SU-DHL-6 (cell line): ENCODE data around the gene TBL1X.

Experiments
- H2AFZ ChIP-seq: fragments of 200-600 bp; sonication (generic); 2 replicates; pipeline ENCODE4 v1.6.1; 2014; ENCODE audit warnings: low read depth, mild to moderate bottlenecking, moderate library complexity, mixed read lengths, antibody characterized with exemption, low read length; ENCODE audit not compliant: severe bottlenecking
- H3F3A ChIP-seq: fragments of 200-600 bp; shearing (Covaris generic); 2 replicates; pipeline ENCODE4 v1.6.0; 2016; ENCODE audit warnings: antibody characterized with exemption, mild to moderate bottlenecking; ENCODE audit not compliant: insufficient read depth
- H3K27ac ChIP-seq: fragments of 200-600 bp; sonication (generic); 2 replicates; pipeline ENCODE4 v1.5.1; 2016; ENCODE audit warnings: low read depth, mild to moderate bottlenecking, low read length, moderate library complexity, mixed read lengths
- H3K27me3 ChIP-seq: fragments of 200-600 bp; sonication (generic), shearing (Covaris generic); 2 replicates; pipeline ENCODE4 v1.6.0; 2014; ENCODE audit warnings: mild to moderate bottlenecking, low read length
- H3K36me3 ChIP-seq: fragments of 200-600 bp; sonication (generic); 2 replicates; pipeline ENCODE4 v1.6.1; 2014; ENCODE audit warnings: mild to moderate bottlenecking, low read length, mixed read lengths
- H3K4me2 ChIP-seq: fragments of 300-600, 200-600 bp; shearing (Covaris generic), sonication (generic); 2 replicates; pipeline ENCODE4 v1.6.0; 2014; ENCODE audit warnings: low read length, low read depth, mild to moderate bottlenecking; ENCODE audit not compliant: poor library complexity, severe bottlenecking
- H3K4me3 ChIP-seq: fragments of 200-600 bp; sonication (generic); 2 replicates; pipeline ENCODE4 v1.5.1; 2014; ENCODE audit warnings: antibody characterized with exemption, low read length, mild to moderate bottlenecking, mixed read lengths; ENCODE audit not compliant: insufficient read depth, poor library complexity, severe bottlenecking
- H3K79me2 ChIP-seq: fragments of 200-600 bp; sonication (generic); 2 replicates; pipeline ENCODE4 v1.6.1; 2014; ENCODE audit warnings: mild to moderate bottlenecking, low read length, moderate library complexity; ENCODE audit not compliant: insufficient read depth
- H3K9ac ChIP-seq: fragments of 200-600 bp; sonication (generic); 2 replicates; pipeline ENCODE4 v1.7.0; 2014; ENCODE audit warnings: mild to moderate bottlenecking, low read length
- H3K9me2 ChIP-seq: fragments of 200-600 bp; sonication (generic); replicated peaks from 2 replicates; pipeline ENCODE4 v1.6.1; 2014; ENCODE audit warnings: low read length; ENCODE audit not compliant: insufficient read depth
- H3K9me3 ChIP-seq: fragments of 200-600 bp; sonication (generic); 2 replicates; pipeline ENCODE4 v1.6.1; 2014; ENCODE audit warnings: low read length, mixed read lengths; ENCODE audit not compliant: insufficient read depth
- H4K20me1 ChIP-seq: fragments of 200-600 bp; sonication (generic); 2 replicates; pipeline ENCODE4 v1.6.1; 2014; ENCODE audit warnings: low read depth, mild to moderate bottlenecking, antibody characterized with exemption, low read length, moderate library complexity, mixed read lengths
- CTCF ChIP-seq: fragments of 200-600 bp; sonication (generic); IDR thresholded peaks from one replicate; pipeline ENCODE4 v1.5.1; 2017; ENCODE audit warnings: antibody characterized with exemption, mild to moderate bottlenecking, low read length, moderate library complexity; ENCODE audit not compliant: insufficient read depth, poor library complexity, severe bottlenecking
- EZH2phosphoT487 ChIP-seq: fragments of 200-600 bp; sonication (generic), shearing (Covaris generic); conservative IDR thresholded peaks from 2 replicates; pipeline ENCODE4 v1.6.1; 2018; ENCODE audit warnings: mild to moderate bottlenecking, antibody characterized with exemption, low read length, moderate library complexity, mixed read lengths

TBL1X gene

GRCh38 chrX:9493936-9494335 lies 29.1 kb downstream of the TBL1X start:
- H3K79me2 ChIP-seq: peaks cover 40% of the 10 kb centered on the region
- no peaks in the 10 kb centered on the region for H4K20me1 ChIP-seq

GRCh38 chrX:9494771-9495170 lies 29.9 kb downstream of the TBL1X start:
- H3K9me3 ChIP-seq: no peaks in the 10 kb centered on the region
- no peaks in the 10 kb centered on the region for H3K9me2 ChIP-seq
- no peaks in the 10 kb centered on the region for H3F3A ChIP-seq
- no peak overlapping the region for H3K4me2 ChIP-seq
- peaks cover 40% of the 10 kb centered on the region for H3K79me2 ChIP-seq
- H3K9ac ChIP-seq: no peak overlapping the region
- no peak overlapping the region for H3K27ac ChIP-seq
- H3K4me3 ChIP-seq: no peak overlapping the region
- no peaks in the 10 kb centered on the region for H4K20me1 ChIP-seq
- H3K36me3 ChIP-seq: no peaks in the 10 kb centered on the region
- no peaks in the 10 kb centered on the region for H3K27me3 ChIP-seq
- no peak for TF ChIP-seq EZH2phosphoT487
- TF ChIP-seq CTCF: no peak
- H2AFZ ChIP-seq: no peak overlapping the region

More at GRCh38 chrX:9493936-9494335, 29.1 kb downstream of the TBL1X start:
- Histone ChIP-seq H3K9ac (no peak overlapping the region), H3K9me2 (no peaks in the 10 kb centered on the region), H3K4me3 (no peak overlapping the region), H3K27ac (no peak overlapping the region), H3K36me3 (no peaks in the 10 kb centered on the region), H3K4me2 (no peak overlapping the region), H3F3A (no peaks in the 10 kb centered on the region), H2AFZ (no peak overlapping the region), H3K9me3 (no peaks in the 10 kb centered on the region), H3K27me3 (no peaks in the 10 kb centered on the region)
- TF ChIP-seq CTCF (no peak), EZH2phosphoT487 (no peak)

- no peaks in the 10 kb centered on the region for H4K20me1 ChIP-seq
- H3K36me3 ChIP-seq: no peaks in the 10 kb centered on the region
- no peak overlapping the region for H3K9ac ChIP-seq
- H3K27me3 ChIP-seq: no peaks in the 10 kb centered on the region
- H3K27ac ChIP-seq: no peak overlapping the region
- TF ChIP-seq CTCF (no peak), EZH2phosphoT487 (no peak)
- H3K4me2 ChIP-seq: no peak overlapping the region
- no peak overlapping the region for H2AFZ ChIP-seq
- no peaks in the 10 kb centered on the region for H3K9me3 ChIP-seq
- H3F3A ChIP-seq: no peaks in the 10 kb centered on the region
- H3K79me2 ChIP-seq: peaks cover 40% of the 10 kb centered on the region
- no peaks in the 10 kb centered on the region for H3K9me2 ChIP-seq
- H3K4me3 ChIP-seq: no peak overlapping the region
Measured at GRCh38 chrX:9495496-9495895, 30.6 kb downstream of the TBL1X start.

- no peaks in the 10 kb centered on the region for H3K9me2 ChIP-seq
Measured at GRCh38 chrX:9498236-9498635, 33.4 kb downstream of the TBL1X start.

More at GRCh38 chrX:9498236-9498635, 33.4 kb downstream of the TBL1X start:
- TF ChIP-seq CTCF (no peak), EZH2phosphoT487 (no peak)
- Histone ChIP-seq H2AFZ (no peak overlapping the region), H3K4me2 (no peak overlapping the region), H3K27ac (no peak overlapping the region), H3K36me3 (no peaks in the 10 kb centered on the region), H3K79me2 (peaks cover 24% of the 10 kb centered on the region), H3K9me3 (no peaks in the 10 kb centered on the region), H4K20me1 (no peaks in the 10 kb centered on the region), H3K27me3 (no peaks in the 10 kb centered on the region), H3F3A (no peaks in the 10 kb centered on the region), H3K4me3 (no peak overlapping the region), H3K9ac (no peak overlapping the region)
